SKM-1 treated with dmso at 0.1 percent for 144 hours (cell line): ENCODE results near the gene CFAP74.

ENCODE experiments used
- DNase-seq: peaks from one replicate; lab custom pipeline; 2025; ENCODE audit not compliant: unreplicated experiment; lab: John Stamatoyannopoulos, UW

CFAP74 gene

GRCh38 chr1:2003541-2004131 lies at the start of gene CFAP74:
TSS of gene CFAP74 (minus strand) at chr1:2003786. CDS start at chr1:1990956, 12,830 bp downstream.
- no peak for DNase-seq

- no peak for DNase-seq
These were observed 49.6 kb upstream of the CFAP74 start for GRCh38 chr1:2053217-2053616.

GRCh38 chr1:2052756-2053155 lies 49.2 kb upstream of the CFAP74 start:
- no peak for DNase-seq

- DNase-seq, result no peak
These were observed 48.6 kb upstream of the CFAP74 start for GRCh38 chr1:2052054-2052679.

- DNase-seq, result no peak
These were observed 47.5 kb upstream of the CFAP74 start for GRCh38 chr1:2050793-2051682.

- DNase-seq, result no peak
These were observed 46.8 kb upstream of the CFAP74 start for GRCh38 chr1:2050461-2050792.

- peak; percentile 73 for DNase-seq
These were observed 46.3 kb upstream of the CFAP74 start, which contains the start of gene PRKCZ for GRCh38 chr1:2049718-2050431. TSS of gene PRKCZ (plus strand) at chr1:2050411. CDS start at chr1:2050631, 220 bp downstream.

GRCh38 chr1:2049225-2049717 lies 45.7 kb upstream of the CFAP74 start:
- peak; percentile 16 for DNase-seq

GRCh38 chr1:2047749-2048729 lies 44.5 kb upstream of the CFAP74 start:
- DNase-seq, result no peak

- DNase-seq, result no peak
These were observed 43.6 kb upstream of the CFAP74 start for GRCh38 chr1:2046953-2047748.

GRCh38 chr1:2046174-2046917 lies 42.8 kb upstream of the CFAP74 start:
- DNase-seq, result peak; percentile 15

- DNase-seq, result no peak
These were observed 42.0 kb upstream of the CFAP74 start for GRCh38 chr1:2045468-2046173.

GRCh38 chr1:2044510-2045319 lies 41.1 kb upstream of the CFAP74 start:
- peak; percentile 29 for DNase-seq

GRCh38 chr1:2043886-2044285 lies 40.3 kb upstream of the CFAP74 start:
- DNase-seq, result no peak

- DNase-seq, result no peak
These were observed 39.5 kb upstream of the CFAP74 start for GRCh38 chr1:2042830-2043773.

- DNase-seq, result no peak
These were observed 38.3 kb upstream of the CFAP74 start for GRCh38 chr1:2041887-2042286.
